ENCODE measurements around the gene GOLIM4.

GRCh38 chr3:168117853-168118313 is 22.2 kb upstream of the GOLIM4 start:
- TF ChIP-seq CTCF (IDR thresholded peaks at IDR 0.05; ENCODE audit: poor library complexity) (no peak), EZH2 (IDR thresholded peaks at IDR 0.05; ENCODE audit: borderline replicate concordance) (no peak), EZH2phosphoT487 (IDR thresholded peaks at IDR 0.05; ENCODE audit: low read depth, severe bottlenecking, unreplicated experiment) (no peak)
